A549 (cell line): Measurements from ENCODE around the gene GUCY1A2. TPM values are rescaled to one million over a fixed set of nuclear protein-coding genes. Genes with fewer than 3 reads are reported as not detected.

Source experiments
- ATAC-seq, 2 experiments: fragments of 200-7000 bp in 1 of 2; fragments of >200 bp in 1 of 2; cut with Nextera tagmentation in 1 of 2; cut with Tn5 transposase in 1 of 2; 3 replicates each; pipeline versions ENCODE4 v1.8.0 to v1.9.1; 2018 to 2020; ENCODE audit warnings: mild to moderate bottlenecking in 1 of 2, moderate library complexity in 1 of 2
- CTCF ChIA-PET: fragments of 300-600 bp; sonication (Branson Sonifier 250); formaldehyde crosslinking; extraction: SDS; loops from one replicate; lab custom pipeline; 2021; ENCODE audit warnings: antibody characterized with exemption, inconsistent platforms; lab: Yijun Ruan, JAX
- POLR2A ChIA-PET: fragments of 350-600 bp; formaldehyde crosslinking; extraction: SDS; loops from one replicate; lab custom pipeline; 2021; ENCODE audit warnings: antibody characterized with exemption, inconsistent platforms; lab: Yijun Ruan, JAX
- DNase-seq, 2 experiments: peaks; one replicate each; pipeline versions ENCODE4 v3.0.0 to v3.0.0-alpha.2; 2011 to 2016; ENCODE audit warnings: low read depth in 1 of 2, low spot score in 1 of 2
- FAIRE-seq: peaks from 2 replicates; lab custom pipeline; 2011; peaks lifted over from hg19 to GRCh38; lab: Jason Lieb, UNC
- H3K27ac ChIP-seq, 2 experiments: fragments of >200 bp; sonication (Bioruptor Twin); formaldehyde crosslinking; 3 replicates each; pipeline ENCODE4 v1.5.1; 2016 to 2017
- H3K4me1 ChIP-seq: fragments of >200 bp; sonication (Bioruptor Twin); formaldehyde crosslinking; 3 replicates; pipeline ENCODE4 v1.6.1; 2016
- H3K4me2 ChIP-seq: fragments of >200 bp; sonication (Bioruptor Twin); formaldehyde crosslinking; 3 replicates; pipeline ENCODE4 v1.6.1; 2016
- H3K4me3 ChIP-seq: fragments of >200 bp; sonication (Bioruptor Twin); formaldehyde crosslinking; 3 replicates; pipeline ENCODE4 v1.5.1; 2016
- H3K9me3 ChIP-seq: fragments of >200 bp; sonication (Bioruptor Twin); formaldehyde crosslinking; 3 replicates; pipeline ENCODE4 v1.6.1; 2016
- CBX2 ChIP-seq: fragments of 200-600 bp; sonication (generic); IDR thresholded peaks from 2 replicates; pipeline ENCODE4 v1.6.1; 2016; ENCODE audit warnings: low read depth, mild to moderate bottlenecking, borderline replicate concordance
- CBX8 ChIP-seq: fragments of 200-600 bp; sonication (generic); IDR thresholded peaks from 2 replicates; pipeline ENCODE4 v1.6.1; 2016
- CEBPB ChIP-seq, 2 experiments: fragments of >200 bp in 1 of 2; sonication (Bioruptor Twin) in 1 of 2; formaldehyde crosslinking in 1 of 2; IDR thresholded peaks; 2 replicates each; pipeline ENCODE4 v1.6.1; 2012 to 2016
- CHD4 ChIP-seq: fragments of 200-600 bp; sonication (generic); IDR thresholded peaks from 2 replicates; pipeline ENCODE4 v1.6.1; 2016; ENCODE audit warnings: antibody characterized with exemption, mild to moderate bottlenecking, borderline replicate concordance
- EHF ChIP-seq: fragments of 250-450 bp; sonication (Bioruptor Pico); IDR thresholded peaks from 2 replicates; pipeline ENCODE4 v1.5.0; 2020; ENCODE audit warnings: mild to moderate bottlenecking
- EHMT2 ChIP-seq: fragments of 200-600 bp; sonication (generic); IDR thresholded peaks from 2 replicates; pipeline ENCODE4 v1.6.1; 2016; ENCODE audit warnings: antibody characterized with exemption, low read depth, mild to moderate bottlenecking, moderate library complexity
- EP300 ChIP-seq, 2 experiments: fragments of >200 bp; sonication (Bioruptor Twin); formaldehyde crosslinking; IDR thresholded peaks; 2 replicates in 1 of 2; 3 replicates in 1 of 2; pipeline ENCODE4 v1.6.1; 2016 to 2017
- FOSB ChIP-seq: fragments of 250-450 bp; sonication (Bioruptor Pico); IDR thresholded peaks from 2 replicates; pipeline ENCODE4 v1.5.0; 2020; ENCODE audit warnings: mild to moderate bottlenecking, moderate library complexity
- FOSL2 ChIP-seq, 2 experiments: fragments of 450-650 bp in 1 of 2; fragments of >200 bp in 1 of 2; sonication (Bioruptor Twin) in 1 of 2; formaldehyde crosslinking; IDR thresholded peaks; 2 replicates each; pipeline versions ENCODE4 v1.5.0 to v1.6.1; 2016 to 2020; ENCODE audit warnings: mild to moderate bottlenecking in 1 of 2, moderate library complexity in 1 of 2
- FOXS1 ChIP-seq: fragments of 250-450 bp; sonication (Bioruptor Pico); IDR thresholded peaks from 2 replicates; pipeline ENCODE4 v1.5.0; 2020; ENCODE audit warnings: mild to moderate bottlenecking, moderate library complexity
- GATA3 ChIP-seq: IDR thresholded peaks from 2 replicates; pipeline ENCODE4 v1.6.1; 2012; ENCODE audit warnings: borderline replicate concordance
- HOXA7 ChIP-seq: fragments of 250-450 bp; sonication (Bioruptor Pico); IDR thresholded peaks from 2 replicates; pipeline ENCODE4 v1.5.0; 2020; ENCODE audit warnings: mild to moderate bottlenecking, moderate library complexity
- HOXB13 ChIP-seq: fragments of 250-450 bp; sonication (Bioruptor Pico); IDR thresholded peaks from 2 replicates; pipeline ENCODE4 v1.5.0; 2020; ENCODE audit warnings: low read depth, mild to moderate bottlenecking, moderate library complexity
- HOXB5 ChIP-seq: fragments of 250-450 bp; sonication (Bioruptor Pico); IDR thresholded peaks from 2 replicates; pipeline ENCODE4 v1.5.0; 2020; ENCODE audit warnings: mild to moderate bottlenecking, moderate library complexity
- JUNB ChIP-seq: fragments of >200 bp; sonication (Bioruptor Twin); formaldehyde crosslinking; IDR thresholded peaks from 2 replicates; pipeline ENCODE4 v1.6.1; 2016
- MAFK ChIP-seq: fragments of 450-650 bp; IDR thresholded peaks from 2 replicates; pipeline ENCODE4 v1.6.1; 2014; ENCODE audit not compliant: partially characterized antibody
- NFE2L2 ChIP-seq: fragments of 150-350 bp; conservative IDR thresholded peaks from 2 replicates; pipeline ENCODE4 v1.6.1; 2014; ENCODE audit warnings: low read length
- NPAS2 ChIP-seq: fragments of 250-450 bp; sonication (Bioruptor Pico); IDR thresholded peaks from 2 replicates; pipeline ENCODE4 v1.8.0; 2022; ENCODE audit warnings: mild to moderate bottlenecking, moderate library complexity, borderline replicate concordance
- NR3C1 ChIP-seq: fragments of >200 bp; sonication (Bioruptor Twin); formaldehyde crosslinking; IDR thresholded peaks from 3 replicates; pipeline ENCODE4 v1.6.1; 2017
- PHF8 ChIP-seq: fragments of 200-600 bp; sonication (generic); IDR thresholded peaks from 2 replicates; pipeline ENCODE4 v1.6.1; 2016; ENCODE audit warnings: low read depth, mild to moderate bottlenecking, antibody characterized with exemption, moderate library complexity, borderline replicate concordance
- POLR2A ChIP-seq: IDR thresholded peaks from 2 replicates; pipeline ENCODE4 v1.6.1; 2012; ENCODE audit warnings: mild to moderate bottlenecking, low read length
- RAD21 ChIP-seq, 2 experiments: fragments of >200 bp in 1 of 2; sonication (Bioruptor Twin) in 1 of 2; formaldehyde crosslinking in 1 of 2; IDR thresholded peaks in 1 of 2; conservative IDR thresholded peaks in 1 of 2; 2 replicates in 1 of 2; 3 replicates in 1 of 2; pipeline ENCODE4 v1.6.1; 2012 to 2018; ENCODE audit warnings: inconsistent platforms in 1 of 2
- RNF2 ChIP-seq: fragments of 200-600 bp; sonication (generic); IDR thresholded peaks from 2 replicates; pipeline ENCODE4 v1.6.1; 2016; ENCODE audit warnings: low read depth, mild to moderate bottlenecking, antibody characterized with exemption, moderate library complexity, borderline replicate concordance
- TP53 ChIP-seq: fragments of 250-450 bp; sonication (Bioruptor Pico); IDR thresholded peaks from 2 replicates; pipeline ENCODE4 v1.5.0; 2021; ENCODE audit warnings: mild to moderate bottlenecking, moderate library complexity
- WGBS: methylation state at CpG from one replicate; pipeline ENCODE4 v1.1.6; 2017; ENCODE audit errors: missing lambda C conversion rate; 5-methylcytosine and 5-hydroxymethylcytosine counted together
- polyA plus RNA-seq, 4 experiments: library from polyadenylated mRNA; depleted of rRNA in 3 of 4; stranded (reverse); fragments of >200 nt; fragmentation: RNase III in 1 of 4; extraction: RNeasy Plus Mini Kit Qiagen cat#74134 plus additional on column Dnase treatment in 1 of 4; gene quantifications; 2 replicates in 3 of 4; 3 replicates in 1 of 4; pipeline ENCODE4 v1.2.3, GENCODE V29; 2011 to 2017
- TF ChIP-seq, protein P1 (sequence below): fragments of 250-450 bp; sonication (Bioruptor Pico); IDR thresholded peaks from 2 replicates; pipeline ENCODE4 v1.5.0; 2020; ENCODE audit warnings: low read depth, mild to moderate bottlenecking, moderate library complexity
- TF ChIP-seq, protein P2 (sequence below): fragments of >200 bp; sonication (Bioruptor Twin); formaldehyde crosslinking; IDR thresholded peaks from 3 replicates; pipeline ENCODE4 v1.5.1; 2016
- TF ChIP-seq, protein P3 (sequence below): fragments of 450-650 bp; IDR thresholded peaks from 2 replicates; pipeline ENCODE4 v1.6.1; 2014; ENCODE audit warnings: antibody characterized with exemption
- TF ChIP-seq, protein P4 (sequence below): IDR thresholded peaks from 2 replicates; pipeline ENCODE4 v1.6.1; 2012
- TF ChIP-seq, protein P5 (sequence below): fragments of 150-350 bp; IDR thresholded peaks from 2 replicates; pipeline ENCODE4 v1.6.1; 2014; ENCODE audit warnings: low read depth, mild to moderate bottlenecking, low read length
- TF ChIP-seq, protein P6 (sequence below): fragments of >200 bp; sonication (Bioruptor Twin); formaldehyde crosslinking; IDR thresholded peaks from 2 replicates; pipeline ENCODE4 v1.6.1; 2016
- TF ChIP-seq, protein P7 (sequence below): IDR thresholded peaks from 2 replicates; pipeline ENCODE4 v1.6.1; 2012; ENCODE audit warnings: low read depth, borderline replicate concordance

GUCY1A2 gene
- polyA plus RNA-seq, 2 of the 4 experiments (the other 2 are of a cell fraction), result 0.12 to 0.16 TPM

DNA sequence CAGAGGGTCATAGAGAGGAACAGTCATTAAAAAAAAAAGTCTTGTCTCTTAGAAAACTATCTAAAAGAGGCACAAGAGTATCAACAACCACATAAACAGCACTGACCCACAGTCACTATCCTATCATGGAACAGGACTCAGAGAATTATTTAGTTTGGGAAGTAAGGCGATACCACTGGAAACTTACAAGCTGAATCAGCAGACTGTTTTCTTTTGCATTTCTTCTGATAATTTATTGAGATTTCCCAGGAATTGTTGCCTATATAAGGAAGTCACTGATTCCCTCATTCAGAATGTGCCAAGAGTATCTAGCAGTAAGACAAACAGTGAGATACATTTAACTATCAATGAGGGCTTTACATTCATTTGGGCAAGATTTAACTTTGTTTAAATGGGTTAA is 304.1 kb downstream of the GUCY1A2 start (continued):
- TF ChIP-seq, protein P1, sequence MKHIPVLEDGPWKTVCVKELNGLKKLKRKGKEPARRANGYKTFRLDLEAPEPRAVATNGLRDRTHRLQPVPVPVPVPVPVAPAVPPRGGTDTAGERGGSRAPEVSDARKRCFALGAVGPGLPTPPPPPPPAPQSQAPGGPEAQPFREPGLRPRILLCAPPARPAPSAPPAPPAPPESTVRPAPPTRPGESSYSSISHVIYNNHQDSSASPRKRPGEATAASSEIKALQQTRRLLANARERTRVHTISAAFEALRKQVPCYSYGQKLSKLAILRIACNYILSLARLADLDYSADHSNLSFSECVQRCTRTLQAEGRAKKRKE (CRISPR knock-in tag), result no peak
- TF ChIP-seq CHD4 (no peak), FOSL2 (IDR thresholded peaks at IDR 0.05) (no peak), FOSL2 (CRISPR knock-in tag; IDR thresholded peaks at IDR 0.05) (no peak)

DNA sequence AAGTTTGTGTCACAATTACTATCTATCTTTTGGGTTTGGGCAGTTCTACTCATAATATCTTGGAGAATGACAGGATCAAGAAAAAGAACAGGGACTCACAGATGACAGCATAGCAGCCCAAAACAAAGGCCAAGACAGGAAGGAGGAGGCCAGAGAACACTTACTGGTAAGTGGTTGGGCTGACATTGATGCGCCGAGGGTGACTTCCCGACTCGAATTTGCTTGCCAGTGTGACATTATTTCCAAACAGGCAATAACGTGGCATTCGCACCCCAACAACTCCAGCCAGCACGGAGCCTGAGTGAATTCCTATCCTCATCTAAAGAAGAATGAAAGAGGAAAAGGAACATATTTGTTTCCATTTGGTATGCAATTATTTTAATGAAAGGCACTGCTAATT is 309.9 kb downstream of the GUCY1A2 start:
- DNase-seq (no peak), ATAC-seq (no peak), FAIRE-seq (no peak)
- POLR2A ChIA-PET, result no interaction called here
- Histone ChIP-seq H3K4me2 (no peak overlapping the region), H3K4me1 (peaks cover 13% of the 10 kb centered on the region; the same call in 1 of the 3 replicates), H3K9me3 (no peaks in the 10 kb centered on the region), H3K4me3 (no peak overlapping the region), H3K27ac (no peak overlapping the region)
- no peak for TF ChIP-seq HOXA7 (CRISPR knock-in tag)
- TF ChIP-seq CBX8, result no peak
- TF ChIP-seq FOSB (CRISPR knock-in tag), result no peak
- TF ChIP-seq, protein P2, sequence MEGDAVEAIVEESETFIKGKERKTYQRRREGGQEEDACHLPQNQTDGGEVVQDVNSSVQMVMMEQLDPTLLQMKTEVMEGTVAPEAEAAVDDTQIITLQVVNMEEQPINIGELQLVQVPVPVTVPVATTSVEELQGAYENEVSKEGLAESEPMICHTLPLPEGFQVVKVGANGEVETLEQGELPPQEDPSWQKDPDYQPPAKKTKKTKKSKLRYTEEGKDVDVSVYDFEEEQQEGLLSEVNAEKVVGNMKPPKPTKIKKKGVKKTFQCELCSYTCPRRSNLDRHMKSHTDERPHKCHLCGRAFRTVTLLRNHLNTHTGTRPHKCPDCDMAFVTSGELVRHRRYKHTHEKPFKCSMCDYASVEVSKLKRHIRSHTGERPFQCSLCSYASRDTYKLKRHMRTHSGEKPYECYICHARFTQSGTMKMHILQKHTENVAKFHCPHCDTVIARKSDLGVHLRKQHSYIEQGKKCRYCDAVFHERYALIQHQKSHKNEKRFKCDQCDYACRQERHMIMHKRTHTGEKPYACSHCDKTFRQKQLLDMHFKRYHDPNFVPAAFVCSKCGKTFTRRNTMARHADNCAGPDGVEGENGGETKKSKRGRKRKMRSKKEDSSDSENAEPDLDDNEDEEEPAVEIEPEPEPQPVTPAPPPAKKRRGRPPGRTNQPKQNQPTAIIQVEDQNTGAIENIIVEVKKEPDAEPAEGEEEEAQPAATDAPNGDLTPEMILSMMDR, result no peak
- no peak for TF ChIP-seq POLR2A
- TF ChIP-seq RNF2, result no peak
- TF ChIP-seq FOXS1 (CRISPR knock-in tag), result no peak
- no peak for TF ChIP-seq PHF8
- no peak for TF ChIP-seq NR3C1
- TF ChIP-seq CEBPB (IDR thresholded peaks at IDR 0.05), result no peak
- no peak for TF ChIP-seq HOXB13 (CRISPR knock-in tag)
- no peak for TF ChIP-seq FOSL2 (IDR thresholded peaks at IDR 0.05)
- TF ChIP-seq FOSL2 (CRISPR knock-in tag; IDR thresholded peaks at IDR 0.05), result no peak
- no peak for TF ChIP-seq NFE2L2
- TF ChIP-seq CBX2, result no peak
- TF ChIP-seq EHMT2, result no peak
- TF ChIP-seq, protein P3, sequence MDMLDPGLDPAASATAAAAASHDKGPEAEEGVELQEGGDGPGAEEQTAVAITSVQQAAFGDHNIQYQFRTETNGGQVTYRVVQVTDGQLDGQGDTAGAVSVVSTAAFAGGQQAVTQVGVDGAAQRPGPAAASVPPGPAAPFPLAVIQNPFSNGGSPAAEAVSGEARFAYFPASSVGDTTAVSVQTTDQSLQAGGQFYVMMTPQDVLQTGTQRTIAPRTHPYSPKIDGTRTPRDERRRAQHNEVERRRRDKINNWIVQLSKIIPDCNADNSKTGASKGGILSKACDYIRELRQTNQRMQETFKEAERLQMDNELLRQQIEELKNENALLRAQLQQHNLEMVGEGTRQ, result no peak
- TF ChIP-seq, protein P4, sequence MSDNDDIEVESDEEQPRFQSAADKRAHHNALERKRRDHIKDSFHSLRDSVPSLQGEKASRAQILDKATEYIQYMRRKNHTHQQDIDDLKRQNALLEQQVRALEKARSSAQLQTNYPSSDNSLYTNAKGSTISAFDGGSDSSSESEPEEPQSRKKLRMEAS, result no peak
- TF ChIP-seq EHF (CRISPR knock-in tag), result no peak
- no peak for TF ChIP-seq NPAS2 (CRISPR knock-in tag)
- CTCF ChIA-PET, result no interaction called here
- 86% methylated on average over 7 of the region's 7 CpGs for whole genome bisulfite sequencing

DNA sequence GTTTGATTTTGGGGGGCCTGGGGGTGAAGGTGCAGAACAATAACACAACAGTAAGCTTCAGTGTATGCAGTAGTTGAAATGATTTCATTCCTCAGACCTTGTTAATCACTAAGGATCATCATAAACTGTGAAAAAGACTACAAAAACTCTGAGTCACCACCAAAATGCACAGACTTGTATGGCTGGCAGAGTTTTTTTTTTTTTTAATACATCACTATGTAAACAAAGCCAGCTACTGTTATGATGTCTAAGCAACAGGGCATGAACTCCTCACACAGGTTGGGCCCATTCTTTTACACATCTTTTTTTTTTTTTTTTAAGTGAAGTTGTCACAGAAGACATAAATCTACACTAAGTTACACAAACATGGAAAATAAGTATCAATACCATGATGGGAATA is 311.9 kb downstream of the GUCY1A2 start:
- ChIA-PET CTCF (interaction anchor here (0.6 kb wide), 1 partner anchor 408 kb away, joined by 3 read pairs; no protein-coding TSS in a partner anchor), POLR2A (no interaction called here)
- no peaks in the 10 kb centered on the region for H3K9me3 ChIP-seq
- ATAC-seq, result peak; percentile 88
- peak; percentile 39 to 76 for DNase-seq
- H3K4me1 ChIP-seq, result peaks cover 13% of the 10 kb centered on the region; the same call in 1 of the 3 replicates
- H3K4me3 ChIP-seq, result no peak overlapping the region
- FAIRE-seq, result no peak
- H3K4me2 ChIP-seq, result peak overlapping the region; percentile 41
- no peak for TF ChIP-seq HOXB5
- no peak for TF ChIP-seq TP53 (CRISPR knock-in tag)
- TF ChIP-seq CEBPB (IDR thresholded peaks at IDR 0.05), result no peak
- 0 out of 5 replicates have a peak, but pooled peaks of 1 of the 2 experiments have one; percentile 15 for TF ChIP-seq EP300 (IDR thresholded peaks at IDR 0.05)
- no peak for TF ChIP-seq EHF (CRISPR knock-in tag)
- no peak for TF ChIP-seq MAFK
- no peak for TF ChIP-seq HOXA7 (CRISPR knock-in tag)
- TF ChIP-seq, protein P5, sequence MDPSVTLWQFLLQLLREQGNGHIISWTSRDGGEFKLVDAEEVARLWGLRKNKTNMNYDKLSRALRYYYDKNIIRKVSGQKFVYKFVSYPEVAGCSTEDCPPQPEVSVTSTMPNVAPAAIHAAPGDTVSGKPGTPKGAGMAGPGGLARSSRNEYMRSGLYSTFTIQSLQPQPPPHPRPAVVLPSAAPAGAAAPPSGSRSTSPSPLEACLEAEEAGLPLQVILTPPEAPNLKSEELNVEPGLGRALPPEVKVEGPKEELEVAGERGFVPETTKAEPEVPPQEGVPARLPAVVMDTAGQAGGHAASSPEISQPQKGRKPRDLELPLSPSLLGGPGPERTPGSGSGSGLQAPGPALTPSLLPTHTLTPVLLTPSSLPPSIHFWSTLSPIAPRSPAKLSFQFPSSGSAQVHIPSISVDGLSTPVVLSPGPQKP, result no peak
- TF ChIP-seq JUNB, result peak; percentile 57
- 0 out of 5 replicates have a peak, but pooled peaks of 1 of the 2 experiments have one; percentile 8 for TF ChIP-seq RAD21 (conservative IDR thresholded peaks at IDR 0.05 in 1 of 2, IDR thresholded peaks at IDR 0.05 in 1 of 2)
- TF ChIP-seq, protein P6, sequence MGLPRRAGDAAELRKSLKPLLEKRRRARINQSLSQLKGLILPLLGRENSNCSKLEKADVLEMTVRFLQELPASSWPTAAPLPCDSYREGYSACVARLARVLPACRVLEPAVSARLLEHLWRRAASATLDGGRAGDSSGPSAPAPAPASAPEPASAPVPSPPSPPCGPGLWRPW, result no peak
- TF ChIP-seq, protein P7, sequence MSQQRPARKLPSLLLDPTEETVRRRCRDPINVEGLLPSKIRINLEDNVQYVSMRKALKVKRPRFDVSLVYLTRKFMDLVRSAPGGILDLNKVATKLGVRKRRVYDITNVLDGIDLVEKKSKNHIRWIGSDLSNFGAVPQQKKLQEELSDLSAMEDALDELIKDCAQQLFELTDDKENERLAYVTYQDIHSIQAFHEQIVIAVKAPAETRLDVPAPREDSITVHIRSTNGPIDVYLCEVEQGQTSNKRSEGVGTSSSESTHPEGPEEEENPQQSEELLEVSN, result no peak
- TF ChIP-seq FOSL2 (IDR thresholded peaks at IDR 0.05), result 0 out of 2 replicates have a peak, but pooled peaks have one; percentile 10
- TF ChIP-seq FOSL2 (CRISPR knock-in tag; IDR thresholded peaks at IDR 0.05), result peak; percentile 77
- TF ChIP-seq GATA3, result peak; percentile 54
- H3K27ac ChIP-seq, result no peak overlapping the region
